Gastrocnemius medialis (tissue), 4 donors: ENCODE results near the gene SLITRK3.

Source experiments
- CTCF ChIP-seq, 5 experiments: fragments of 450-650 bp in 3 of 5; fragments of 200-600 bp in 2 of 5; sonication (generic) in 2 of 5; IDR thresholded peaks in 4 of 5; conservative IDR thresholded peaks in 1 of 5; 1 replicate in 4 of 5; 2 replicates in 1 of 5; pipeline ENCODE4 v1.5.1; 2016 to 2019; ENCODE audit warnings: antibody characterized with exemption in 5 of 5, mild to moderate bottlenecking in 3 of 5, moderate library complexity in 3 of 5
- POLR2A ChIP-seq, 2 donors: fragments of 450-650 bp; IDR thresholded peaks; one replicate each; pipeline ENCODE4 v1.6.1; 2017; ENCODE audit warnings: antibody characterized with exemption in 2 of 2, mild to moderate bottlenecking in 2 of 2, moderate library complexity in 2 of 2

- no peak for TF ChIP-seq POLR2A (IDR thresholded peaks at IDR 0.05)
- TF ChIP-seq CTCF (IDR thresholded peaks at IDR 0.05 in 4 of 5, conservative IDR thresholded peaks at IDR 0.05 in 1 of 5) = no peak
Measured at GRCh38 chr3:165204445-165204844, 8.3 kb upstream of the SLITRK3 start.
